ENCODE data around the gene PTPN9.

The PTPN9 gene

GRCh38 chr15:75428152-75428551 lies 151.0 kb downstream of the PTPN9 start:
- H3K9me3 ChIP-seq (ENCODE audit: control insufficient read depth in 5 of 5, low read length in 5 of 5), result no peaks in the 10 kb centered on the region
- peaks cover 8 to 32% (median 25%) of the 10 kb centered on the region in 5 donors for H3K36me3 ChIP-seq (ENCODE audit: control insufficient read depth in 5 of 5, insufficient read depth in 5 of 5, low read length in 5 of 5)
- H3K4me3 ChIP-seq (ENCODE audit: low read depth in 1 of 5, low read length in 5 of 5), result no peak overlapping the region
- H3K27ac ChIP-seq (ENCODE audit: low read depth, low read length), result no peak overlapping the region
- no peaks in the 10 kb centered on the region for H3K27me3 ChIP-seq (ENCODE audit: control insufficient read depth in 5 of 5, insufficient read depth in 4 of 5, low read length in 5 of 5)
- H3K4me1 ChIP-seq (ENCODE audit: control insufficient read depth in 5 of 5, insufficient read depth in 5 of 5, low read length in 5 of 5), result peaks cover 0 to 7% (median 0%) of the 10 kb centered on the region in 5 donors
- H3K9ac ChIP-seq (ENCODE audit: low read length in 5 of 5), result no peak overlapping the region

DNA sequence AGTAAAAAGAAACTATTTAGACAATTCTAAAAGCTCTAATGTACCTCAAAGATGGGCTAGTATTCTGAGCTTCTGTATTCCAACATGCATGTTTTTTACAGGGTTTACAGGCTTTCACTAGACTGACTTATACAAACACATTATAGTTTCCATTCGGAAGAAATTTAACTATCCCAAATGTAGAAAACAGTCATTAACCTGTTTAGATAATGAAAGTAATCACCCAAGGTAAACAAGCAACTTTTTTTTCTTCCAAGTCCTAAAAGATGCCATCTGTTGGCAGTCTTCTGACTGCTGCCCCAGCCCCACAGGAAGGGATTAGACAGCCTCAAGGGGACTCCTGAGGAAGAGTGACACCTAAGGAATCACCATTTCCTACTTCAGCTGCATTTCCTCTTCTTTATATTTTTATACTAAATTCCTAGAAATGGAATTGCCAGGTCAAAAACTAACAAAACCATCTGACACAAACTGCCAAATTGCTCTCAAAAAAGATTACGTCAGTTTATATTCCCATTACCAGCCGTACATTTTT lies 153.1 kb downstream of the PTPN9 start:
- no peak overlapping the region for H3K27ac ChIP-seq (ENCODE audit: low read depth, low read length)
- peaks cover 20 to 52% (median 41%) of the 10 kb centered on the region in 5 donors for H3K36me3 ChIP-seq (ENCODE audit: control insufficient read depth in 5 of 5, insufficient read depth in 5 of 5, low read length in 5 of 5)
- peak overlapping the region in 1 of 5 donors; percentile 30 for H3K9ac ChIP-seq (ENCODE audit: low read length in 5 of 5)

DNA sequence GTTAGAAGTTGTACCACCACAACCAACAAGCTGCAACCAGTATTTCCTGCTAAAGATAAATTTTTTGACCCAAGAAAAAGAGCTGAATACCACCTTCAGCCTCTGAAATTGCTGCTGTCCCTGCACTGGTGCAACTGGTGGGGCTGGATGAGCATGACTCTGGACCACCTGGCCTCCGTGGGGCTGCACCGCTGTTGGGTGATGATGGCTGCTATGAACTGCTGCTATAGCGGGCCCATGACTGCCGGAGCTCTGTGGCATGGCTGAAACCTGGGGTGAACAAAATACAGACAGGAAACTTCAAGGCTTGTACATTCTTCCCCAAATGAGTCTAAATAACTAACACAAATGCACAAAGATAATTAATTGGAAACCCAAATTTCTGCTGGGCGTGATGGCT lies 156.6 kb downstream of the PTPN9 start:
- Histone ChIP-seq H3K27me3 (ENCODE audit: control insufficient read depth in 5 of 5, insufficient read depth in 4 of 5, low read length in 5 of 5) (no peaks in the 10 kb centered on the region), H3K36me3 (ENCODE audit: control insufficient read depth in 5 of 5, insufficient read depth in 5 of 5, low read length in 5 of 5) (peaks cover 14 to 41% (median 31%) of the 10 kb centered on the region in 5 donors), H3K4me1 (ENCODE audit: control insufficient read depth in 5 of 5, insufficient read depth in 5 of 5, low read length in 5 of 5) (peaks cover 0 to 7% (median 0%) of the 10 kb centered on the region in 5 donors), H3K27ac (ENCODE audit: low read depth, low read length) (no peak overlapping the region), H3K9me3 (ENCODE audit: control insufficient read depth in 5 of 5, low read length in 5 of 5) (no peaks in the 10 kb centered on the region), H3K4me3 (ENCODE audit: low read depth in 1 of 5, low read length in 5 of 5) (no peak overlapping the region), H3K9ac (ENCODE audit: low read length in 5 of 5) (no peak overlapping the region)

More for the DNA sequence above, 153.1 kb downstream of the PTPN9 start:
- H3K4me3 ChIP-seq (ENCODE audit: low read depth in 1 of 5, low read length in 5 of 5), result no peak overlapping the region
- no peaks in the 10 kb centered on the region for H3K27me3 ChIP-seq (ENCODE audit: control insufficient read depth in 5 of 5, insufficient read depth in 4 of 5, low read length in 5 of 5)
- H3K4me1 ChIP-seq (ENCODE audit: control insufficient read depth in 5 of 5, insufficient read depth in 5 of 5, low read length in 5 of 5), result peaks cover 0 to 7% (median 0%) of the 10 kb centered on the region in 5 donors
- H3K9me3 ChIP-seq (ENCODE audit: control insufficient read depth in 5 of 5, low read length in 5 of 5), result no peaks in the 10 kb centered on the region

- Histone ChIP-seq H3K9ac (ENCODE audit: low read length in 5 of 5) (no peak overlapping the region), H3K27me3 (ENCODE audit: control insufficient read depth in 5 of 5, insufficient read depth in 4 of 5, low read length in 5 of 5) (no peaks in the 10 kb centered on the region), H3K4me3 (ENCODE audit: low read depth in 1 of 5, low read length in 5 of 5) (no peak overlapping the region), H3K4me1 (ENCODE audit: control insufficient read depth in 5 of 5, insufficient read depth in 5 of 5, low read length in 5 of 5) (no peaks in the 10 kb centered on the region), H3K9me3 (ENCODE audit: control insufficient read depth in 5 of 5, low read length in 5 of 5) (no peaks in the 10 kb centered on the region), H3K36me3 (ENCODE audit: control insufficient read depth in 5 of 5, insufficient read depth in 5 of 5, low read length in 5 of 5) (peaks cover 17 to 36% (median 27%) of the 10 kb centered on the region in 5 donors), H3K27ac (ENCODE audit: low read depth, low read length) (no peak overlapping the region)
These were observed 158.4 kb downstream of the PTPN9 start for GRCh38 chr15:75420698-75421097.

GRCh38 chr15:75416584-75416983 lies 162.5 kb downstream of the PTPN9 start:
- Histone ChIP-seq H3K4me1 (ENCODE audit: control insufficient read depth in 5 of 5, insufficient read depth in 5 of 5, low read length in 5 of 5) (no peaks in the 10 kb centered on the region), H3K4me3 (ENCODE audit: low read depth in 1 of 5, low read length in 5 of 5) (no peak overlapping the region), H3K9me3 (ENCODE audit: control insufficient read depth in 5 of 5, low read length in 5 of 5) (no peaks in the 10 kb centered on the region), H3K27me3 (ENCODE audit: control insufficient read depth in 5 of 5, insufficient read depth in 4 of 5, low read length in 5 of 5) (no peaks in the 10 kb centered on the region), H3K27ac (ENCODE audit: low read depth, low read length) (no peak overlapping the region), H3K9ac (ENCODE audit: low read length in 5 of 5) (no peak overlapping the region), H3K36me3 (ENCODE audit: control insufficient read depth in 5 of 5, insufficient read depth in 5 of 5, low read length in 5 of 5) (peaks cover 23 to 35% (median 29%) of the 10 kb centered on the region in 5 donors)

Data from subcutaneous abdominal adipose tissue (tissue), 5 donors.